AG08396 (cell line): Measurements from ENCODE around the gene GRM1.
"Not testable (repeated sequence)": the region's sequence is repeated elsewhere in the genome, so short reads cannot be mapped to it uniquely, and the experiment has no call there.

Source experiments
- DNase-seq: peaks from one replicate; pipeline ENCODE4 v3.0.0; 2012; ENCODE audit warnings: low spot score, mixed read lengths

Gene GRM1

GRCh38 chr6:146191612-146192011 lies 162.8 kb downstream of the GRM1 start:
- DNase-seq = no peak

GRCh38 chr6:146194434-146194833 lies 165.6 kb downstream of the GRM1 start:
- no peak for DNase-seq

- no peak for DNase-seq
Observed at GRCh38 chr6:146200176-146200575, 171.3 kb downstream of the GRM1 start.

- no peak for DNase-seq
Observed at GRCh38 chr6:146202570-146202969, 173.7 kb downstream of the GRM1 start.

- no peak for DNase-seq
Observed at GRCh38 chr6:146209942-146210341, 181.1 kb downstream of the GRM1 start.

GRCh38 chr6:146210406-146211083 lies 181.7 kb downstream of the GRM1 start:
- DNase-seq = no peak

GRCh38 chr6:146211646-146212045 lies 182.8 kb downstream of the GRM1 start:
- DNase-seq = no peak

- no peak for DNase-seq
Observed at GRCh38 chr6:146212781-146213180, 183.9 kb downstream of the GRM1 start.

- no peak for DNase-seq
Observed at GRCh38 chr6:146219101-146219500, 190.2 kb downstream of the GRM1 start.

GRCh38 chr6:146224449-146224848 lies 195.6 kb downstream of the GRM1 start:
- DNase-seq = no peak

GRCh38 chr6:146224988-146225387 lies 196.1 kb downstream of the GRM1 start:
- no peak for DNase-seq

GRCh38 chr6:146240322-146240721 lies 211.5 kb downstream of the GRM1 start:
- DNase-seq = no peak

- no peak for DNase-seq
Observed at GRCh38 chr6:146240807-146241206, 211.9 kb downstream of the GRM1 start.

GRCh38 chr6:146243646-146244045 lies 214.8 kb downstream of the GRM1 start:
- not testable (repeated sequence) for DNase-seq

- DNase-seq = no peak
Observed at GRCh38 chr6:146244630-146245143, 215.8 kb downstream of the GRM1 start.

GRCh38 chr6:146246028-146246427 lies 217.2 kb downstream of the GRM1 start:
- DNase-seq = no peak

- DNase-seq = no peak
Observed at GRCh38 chr6:146253691-146254090, 224.8 kb downstream of the GRM1 start.

GRCh38 chr6:146258206-146258605 lies 229.3 kb downstream of the GRM1 start:
- DNase-seq = no peak

- DNase-seq = no peak
Observed at GRCh38 chr6:146260886-146261285, 232.0 kb downstream of the GRM1 start.

- no peak for DNase-seq
Observed at GRCh38 chr6:146265056-146265455, 236.2 kb downstream of the GRM1 start.

GRCh38 chr6:146267447-146267846 lies 238.6 kb downstream of the GRM1 start:
- DNase-seq = no peak

- no peak for DNase-seq
Observed at GRCh38 chr6:146267946-146268345, 239.1 kb downstream of the GRM1 start.

- no peak for DNase-seq
Observed at GRCh38 chr6:146269482-146269881, 240.6 kb downstream of the GRM1 start.

- not testable (repeated sequence) for DNase-seq
Observed at GRCh38 chr6:146271163-146271562, 242.3 kb downstream of the GRM1 start.
